HepG2 (cell line): ENCODE measurements around the gene ARFGEF3. TPM values are rescaled to one million over a fixed set of nuclear protein-coding genes. Genes with fewer than 3 reads are reported as not detected.
A peak's percentile ranks its signal among the peaks of the same experiment; 100 is the strongest.

Experiments used
- ATAD3A ChIP-seq: sonication (generic); formaldehyde crosslinking; IDR thresholded peaks from 2 replicates; pipeline ENCODE4 v1.4.0; 2020; ENCODE audit warnings: missing genetic modification reagents
- CENPT ChIP-seq: sonication (generic); formaldehyde crosslinking; IDR thresholded peaks from 2 replicates; pipeline ENCODE4 v1.8.0; 2022; ENCODE audit warnings: low read depth, mild to moderate bottlenecking, moderate library complexity, missing genetic modification reagents
- DNMT1 ChIP-seq: sonication (generic); formaldehyde crosslinking; IDR thresholded peaks from 2 replicates; pipeline ENCODE4 v1.5.1; 2020; ENCODE audit warnings: mild to moderate bottlenecking, missing genetic modification reagents
- MED13 ChIP-seq: sonication (generic); formaldehyde crosslinking; IDR thresholded peaks from 2 replicates; pipeline ENCODE4 v1.5.0; 2020; ENCODE audit warnings: missing genetic modification reagents
- MTERF4 ChIP-seq: sonication (generic); formaldehyde crosslinking; IDR thresholded peaks from 2 replicates; pipeline ENCODE4 v1.8.0; 2023; ENCODE audit warnings: mild to moderate bottlenecking, missing genetic modification reagents
- RAD21 ChIP-seq: fragments of 450-650 bp; formaldehyde crosslinking; IDR thresholded peaks from 2 replicates; pipeline ENCODE4 v1.5.0; 2020; ENCODE audit warnings: mild to moderate bottlenecking
- TAF1 ChIP-seq: sonication (generic); formaldehyde crosslinking; IDR thresholded peaks from 2 replicates; pipeline ENCODE4 v1.4.0; 2020; ENCODE audit warnings: missing genetic modification reagents
- TBX2 ChIP-seq: sonication (generic); formaldehyde crosslinking; IDR thresholded peaks from 2 replicates; pipeline ENCODE4 v1.5.0; 2020; ENCODE audit warnings: missing genetic modification reagents, mild to moderate bottlenecking, borderline replicate concordance
- ZBTB40 ChIP-seq, 2 experiments: fragments of 450-650 bp in 1 of 2; sonication (generic) in 1 of 2; formaldehyde crosslinking in 1 of 2; IDR thresholded peaks; 2 replicates each; pipeline versions ENCODE4 v1.6.1 to v1.8.0; 2016 to 2022; ENCODE audit warnings: antibody characterized with exemption in 1 of 2, mild to moderate bottlenecking in 1 of 2, missing genetic modification reagents in 1 of 2
- ZBTB42 ChIP-seq: sonication (generic); formaldehyde crosslinking; IDR thresholded peaks from 2 replicates; pipeline ENCODE4 v1.5.0; 2020; ENCODE audit warnings: mild to moderate bottlenecking, missing genetic modification reagents
- ZBTB8A ChIP-seq: sonication (generic); formaldehyde crosslinking; IDR thresholded peaks from 2 replicates; pipeline ENCODE4 v1.4.0; 2020; ENCODE audit warnings: mild to moderate bottlenecking, low read depth, missing genetic modification reagents, borderline replicate concordance
- ZNF780A ChIP-seq: sonication (generic); formaldehyde crosslinking; IDR thresholded peaks from 2 replicates; pipeline ENCODE4 v1.8.0; 2022; ENCODE audit warnings: mild to moderate bottlenecking, missing genetic modification reagents, moderate library complexity
- polyA plus RNA-seq, 8 experiments: library from polyadenylated mRNA; depleted of rRNA in 3 of 8; stranded (reverse) in 7 of 8; unstranded in 1 of 8; fragments of >200 nt; fragmentation: Illumina TruSeq in 4 of 8; extraction: Trizol in 4 of 8; gene quantifications; 2 replicates each; pipeline versions ENCODE4 v1.2.1 to v1.2.3, GENCODE V29; 2011 to 2016; ENCODE audit warnings: low read depth in 4 of 8, missing spikeins in 1 of 8, mixed read lengths in 1 of 8; ENCODE audit not compliant: insufficient read depth in 1 of 8
- total RNA-seq, 5 experiments: library from RNA; depleted of rRNA; stranded (reverse); fragments of >200 nt; fragmentation: Illumina TruSeq; extraction: Trizol; gene quantifications; 2 replicates each; pipeline ENCODE4 v1.2.3, GENCODE V29; 2016; ENCODE audit warnings: low read depth in 1 of 5
- TF ChIP-seq, protein P1 (sequence below): sonication (generic); formaldehyde crosslinking; IDR thresholded peaks from 2 replicates; pipeline ENCODE4 v1.4.0; 2020; ENCODE audit warnings: missing genetic modification reagents

Gene ARFGEF3
- total and polyA plus RNA-seq, 2 of the 13 experiments (the other 11 are each of a cell fraction or from before 2014, with no cell fraction given), result 0.60 to 2.6 TPM

DNA sequence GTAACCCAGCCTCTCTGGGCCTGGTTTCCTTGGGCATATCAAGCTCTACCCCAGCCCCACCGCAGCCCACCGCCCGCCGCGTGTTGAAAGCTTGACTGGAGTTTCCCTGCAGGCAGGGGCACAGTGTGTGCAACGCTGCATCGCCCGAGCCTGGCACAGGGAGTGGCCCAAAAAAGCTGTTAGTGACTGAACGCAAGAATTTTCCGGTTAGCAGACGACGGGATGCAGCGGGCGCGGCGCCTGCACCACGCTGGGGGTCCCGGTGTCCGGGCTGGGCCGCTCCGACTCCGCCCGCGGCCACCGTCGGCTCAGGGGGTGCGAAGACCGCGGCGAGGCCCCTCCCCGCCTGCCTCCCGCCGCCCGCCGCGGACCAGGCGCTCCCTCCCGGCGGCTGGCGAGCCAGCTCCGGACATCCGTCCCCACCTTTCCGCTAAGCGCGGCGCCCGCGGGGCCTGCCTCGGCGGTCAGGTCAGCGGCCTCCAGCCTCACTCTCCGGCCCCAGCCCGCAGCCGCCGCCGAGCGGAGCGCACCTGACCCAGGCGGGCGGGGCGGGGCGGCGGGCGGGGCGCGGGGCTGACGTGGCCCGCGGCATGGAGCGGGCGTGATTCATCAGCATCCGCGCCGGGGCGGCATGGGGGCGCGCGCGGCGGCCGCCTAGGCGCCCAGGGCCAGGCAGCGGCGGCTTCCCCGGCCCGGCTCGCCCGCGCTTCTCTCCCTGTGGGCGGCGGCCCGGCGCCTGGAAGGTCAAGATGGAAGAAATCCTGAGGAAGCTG lies at the start of gene ARFGEF3 (continued):
- peak; percentile 46 for TF ChIP-seq RAD21 (CRISPR knock-in tag)
- no peak for TF ChIP-seq TBX2 (CRISPR knock-in tag)
- no peak for TF ChIP-seq ZBTB40 (IDR thresholded peaks at IDR 0.05)
- TF ChIP-seq ZBTB40 (CRISPR knock-in tag; IDR thresholded peaks at IDR 0.05), result peak; percentile 45; the same call in 1 of the 2 replicates
- TF ChIP-seq MED13, result no peak; the same call in 1 of the 2 replicates
- no peak for TF ChIP-seq ZBTB42 (CRISPR knock-in tag)
- TF ChIP-seq CENPT, result 0 out of 2 replicates have a peak, but pooled peaks have one; percentile 43
- TF ChIP-seq ZBTB8A (CRISPR knock-in tag), result no peak
- TF ChIP-seq TAF1 (CRISPR knock-in tag), result peak; percentile 40; the same call in 1 of the 2 replicates
- no peak for TF ChIP-seq ZNF780A
- TF ChIP-seq, protein P1, sequence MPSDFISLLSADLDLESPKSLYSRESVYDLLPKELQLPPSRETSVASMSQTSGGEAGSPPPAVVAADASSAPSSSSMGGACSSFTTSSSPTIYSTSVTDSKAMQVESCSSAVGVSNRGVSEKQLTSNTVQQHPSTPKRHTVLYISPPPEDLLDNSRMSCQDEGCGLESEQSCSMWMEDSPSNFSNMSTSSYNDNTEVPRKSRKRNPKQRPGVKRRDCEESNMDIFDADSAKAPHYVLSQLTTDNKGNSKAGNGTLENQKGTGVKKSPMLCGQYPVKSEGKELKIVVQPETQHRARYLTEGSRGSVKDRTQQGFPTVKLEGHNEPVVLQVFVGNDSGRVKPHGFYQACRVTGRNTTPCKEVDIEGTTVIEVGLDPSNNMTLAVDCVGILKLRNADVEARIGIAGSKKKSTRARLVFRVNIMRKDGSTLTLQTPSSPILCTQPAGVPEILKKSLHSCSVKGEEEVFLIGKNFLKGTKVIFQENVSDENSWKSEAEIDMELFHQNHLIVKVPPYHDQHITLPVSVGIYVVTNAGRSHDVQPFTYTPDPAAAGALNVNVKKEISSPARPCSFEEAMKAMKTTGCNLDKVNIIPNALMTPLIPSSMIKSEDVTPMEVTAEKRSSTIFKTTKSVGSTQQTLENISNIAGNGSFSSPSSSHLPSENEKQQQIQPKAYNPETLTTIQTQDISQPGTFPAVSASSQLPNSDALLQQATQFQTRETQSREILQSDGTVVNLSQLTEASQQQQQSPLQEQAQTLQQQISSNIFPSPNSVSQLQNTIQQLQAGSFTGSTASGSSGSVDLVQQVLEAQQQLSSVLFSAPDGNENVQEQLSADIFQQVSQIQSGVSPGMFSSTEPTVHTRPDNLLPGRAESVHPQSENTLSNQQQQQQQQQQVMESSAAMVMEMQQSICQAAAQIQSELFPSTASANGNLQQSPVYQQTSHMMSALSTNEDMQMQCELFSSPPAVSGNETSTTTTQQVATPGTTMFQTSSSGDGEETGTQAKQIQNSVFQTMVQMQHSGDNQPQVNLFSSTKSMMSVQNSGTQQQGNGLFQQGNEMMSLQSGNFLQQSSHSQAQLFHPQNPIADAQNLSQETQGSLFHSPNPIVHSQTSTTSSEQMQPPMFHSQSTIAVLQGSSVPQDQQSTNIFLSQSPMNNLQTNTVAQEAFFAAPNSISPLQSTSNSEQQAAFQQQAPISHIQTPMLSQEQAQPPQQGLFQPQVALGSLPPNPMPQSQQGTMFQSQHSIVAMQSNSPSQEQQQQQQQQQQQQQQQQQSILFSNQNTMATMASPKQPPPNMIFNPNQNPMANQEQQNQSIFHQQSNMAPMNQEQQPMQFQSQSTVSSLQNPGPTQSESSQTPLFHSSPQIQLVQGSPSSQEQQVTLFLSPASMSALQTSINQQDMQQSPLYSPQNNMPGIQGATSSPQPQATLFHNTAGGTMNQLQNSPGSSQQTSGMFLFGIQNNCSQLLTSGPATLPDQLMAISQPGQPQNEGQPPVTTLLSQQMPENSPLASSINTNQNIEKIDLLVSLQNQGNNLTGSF (CRISPR knock-in tag), result no peak; the same call in 1 of the 2 replicates
- no peak for TF ChIP-seq DNMT1
- TF ChIP-seq ATAD3A (CRISPR knock-in tag), result no peak
- TF ChIP-seq MTERF4 (CRISPR knock-in tag), result peak; percentile 29; the same call in 1 of the 2 replicates
